ENCODE measurements around the gene GRK4.
A peak's percentile ranks its signal among the peaks of the same experiment; 100 is the strongest.
"Not testable (repeated sequence)": the region's sequence is repeated elsewhere in the genome, so short reads cannot be mapped to it uniquely, and the experiment has no call there.

GRK4 gene

DNA sequence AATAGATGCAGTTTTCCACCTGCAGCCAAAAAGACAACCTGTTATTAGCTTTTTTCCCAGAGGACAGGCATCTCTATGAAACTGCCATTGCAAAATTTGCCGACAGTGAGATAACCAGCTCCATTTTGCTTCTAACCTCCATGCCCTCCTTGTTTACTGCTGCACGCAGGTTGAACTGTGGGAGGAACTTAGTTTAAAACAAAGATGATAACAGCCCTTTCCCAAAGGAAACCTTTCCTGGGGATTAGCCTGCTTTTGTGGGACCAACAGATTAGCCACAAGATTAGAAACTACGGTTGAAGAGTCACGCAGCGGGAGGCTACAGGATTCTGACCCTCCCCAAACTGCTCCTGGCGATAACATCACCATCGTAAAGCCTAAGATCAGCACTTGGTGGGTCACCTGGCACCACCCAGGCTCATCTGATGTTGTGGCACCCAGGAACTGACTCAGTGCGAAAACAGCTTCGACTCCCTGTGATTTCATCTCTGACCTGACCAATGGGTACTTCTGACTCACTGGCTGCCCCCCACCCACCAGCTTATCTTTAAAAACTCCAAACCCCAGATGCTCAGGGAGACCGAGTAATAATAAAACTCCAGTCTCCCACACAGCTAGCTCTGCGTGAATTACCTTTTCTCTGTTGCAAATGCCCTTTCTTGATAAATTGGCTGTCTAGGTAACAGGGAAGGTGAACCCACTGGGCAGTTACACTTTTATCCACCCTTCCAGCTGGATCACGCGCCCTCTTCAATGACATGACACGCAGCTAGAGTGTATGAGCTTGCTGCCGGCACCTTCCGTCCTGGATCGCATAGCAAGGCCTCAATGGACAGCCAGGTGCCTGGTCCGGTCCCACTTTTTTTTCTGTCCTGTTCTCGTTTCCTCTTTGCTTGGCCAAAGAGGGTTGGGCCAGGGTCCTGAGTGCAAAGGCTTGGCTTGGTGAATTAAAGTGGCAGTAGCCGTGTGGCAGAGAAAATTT lies 27.3 kb upstream of the GRK4 start:
- H3K4me3 ChIP-seq: peak overlapping the region; percentile 98
- TF ChIP-seq, protein P1, sequence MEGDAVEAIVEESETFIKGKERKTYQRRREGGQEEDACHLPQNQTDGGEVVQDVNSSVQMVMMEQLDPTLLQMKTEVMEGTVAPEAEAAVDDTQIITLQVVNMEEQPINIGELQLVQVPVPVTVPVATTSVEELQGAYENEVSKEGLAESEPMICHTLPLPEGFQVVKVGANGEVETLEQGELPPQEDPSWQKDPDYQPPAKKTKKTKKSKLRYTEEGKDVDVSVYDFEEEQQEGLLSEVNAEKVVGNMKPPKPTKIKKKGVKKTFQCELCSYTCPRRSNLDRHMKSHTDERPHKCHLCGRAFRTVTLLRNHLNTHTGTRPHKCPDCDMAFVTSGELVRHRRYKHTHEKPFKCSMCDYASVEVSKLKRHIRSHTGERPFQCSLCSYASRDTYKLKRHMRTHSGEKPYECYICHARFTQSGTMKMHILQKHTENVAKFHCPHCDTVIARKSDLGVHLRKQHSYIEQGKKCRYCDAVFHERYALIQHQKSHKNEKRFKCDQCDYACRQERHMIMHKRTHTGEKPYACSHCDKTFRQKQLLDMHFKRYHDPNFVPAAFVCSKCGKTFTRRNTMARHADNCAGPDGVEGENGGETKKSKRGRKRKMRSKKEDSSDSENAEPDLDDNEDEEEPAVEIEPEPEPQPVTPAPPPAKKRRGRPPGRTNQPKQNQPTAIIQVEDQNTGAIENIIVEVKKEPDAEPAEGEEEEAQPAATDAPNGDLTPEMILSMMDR (IDR thresholded peaks at IDR 0.05): no peak
- peak overlapping the region in 1 of 2 donors; percentile 94 for H3K27ac ChIP-seq
- peak; percentile 50 for DNase-seq (ENCODE audit: low spot score)

DNA sequence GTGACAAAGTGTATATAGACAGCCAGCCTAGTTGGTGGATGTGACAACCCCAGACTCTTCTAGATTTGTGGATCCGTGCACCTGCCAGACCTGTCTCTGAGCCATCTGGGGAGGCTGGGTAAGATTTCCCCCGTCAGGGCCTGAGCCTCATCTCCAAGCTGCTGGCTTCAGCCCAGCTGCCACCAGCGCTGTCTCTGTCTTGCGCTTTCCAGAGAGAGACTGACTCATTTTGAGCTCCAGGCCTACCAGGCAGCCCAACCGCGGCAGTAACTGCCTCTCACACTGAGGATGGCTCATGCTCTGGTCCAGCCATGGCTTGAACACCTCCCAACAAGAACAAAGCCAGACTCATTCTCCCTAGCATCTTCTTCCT lies 26.6 kb upstream of the GRK4 start:
- Histone ChIP-seq H3K4me3 (no peak overlapping the region), H3K27ac (no peak overlapping the region)
- peak; percentile 71 for DNase-seq (ENCODE audit: low spot score)
- TF ChIP-seq, protein P1 (IDR thresholded peaks at IDR 0.05): no peak

DNA sequence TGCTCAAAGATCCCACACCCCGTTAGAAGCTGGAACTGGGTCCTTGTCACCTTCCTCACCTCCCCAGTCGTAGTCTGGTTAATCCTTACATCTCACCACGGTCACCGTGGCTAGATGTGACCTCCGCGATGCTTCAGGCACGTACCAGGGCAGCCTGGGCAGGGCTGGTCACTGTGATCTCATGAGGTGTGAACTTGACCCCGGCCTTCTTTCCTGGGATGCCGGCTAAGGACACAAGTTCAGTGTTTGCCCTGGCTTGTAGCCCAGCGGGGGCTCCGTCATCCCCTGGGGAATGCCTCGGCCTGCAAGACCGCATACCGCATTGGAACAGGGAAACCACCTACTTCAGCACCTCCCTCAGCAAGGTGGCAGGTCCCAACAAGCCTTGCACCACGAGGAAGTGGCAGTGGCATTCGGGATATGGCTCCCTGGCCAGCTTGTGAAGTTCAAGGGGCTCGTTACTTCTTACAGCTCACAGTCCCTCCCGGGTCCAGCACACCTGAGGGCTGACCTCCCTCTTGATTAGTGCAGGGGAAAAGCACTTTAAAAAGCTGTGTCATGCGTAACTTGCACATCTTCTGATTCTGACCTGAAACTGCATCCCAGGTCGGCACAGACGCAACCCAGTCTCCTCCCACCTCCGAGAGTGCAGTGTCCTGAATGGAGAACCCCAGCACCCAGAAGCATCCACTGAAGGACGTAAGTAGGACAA lies 26.1 kb upstream of the GRK4 start:
- TF ChIP-seq, protein P1 (IDR thresholded peaks at IDR 0.05): no peak
- H3K27ac ChIP-seq: no peak overlapping the region
- DNase-seq (ENCODE audit: low spot score): peak; percentile 69
- H3K4me3 ChIP-seq: no peak overlapping the region

DNA sequence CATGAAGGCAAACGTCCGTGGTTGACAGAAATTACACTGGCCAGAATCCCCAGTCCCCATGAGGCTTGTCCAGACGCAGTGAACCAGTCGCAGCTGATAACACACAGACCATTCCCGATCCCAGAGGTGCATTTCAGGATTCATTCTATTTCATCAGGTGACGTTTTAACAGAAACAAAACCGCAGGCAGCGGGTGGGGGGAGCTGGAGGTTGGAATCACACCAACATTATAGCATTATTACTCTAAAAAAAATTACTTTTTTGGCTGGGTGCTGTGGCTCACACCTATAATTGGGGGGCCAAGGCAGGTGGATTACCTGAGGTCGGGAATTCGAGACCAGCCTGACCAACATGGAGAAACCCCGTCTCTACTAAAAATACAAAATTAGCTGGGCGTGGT lies 25.4 kb upstream of the GRK4 start:
- Histone ChIP-seq H3K27ac (no peak overlapping the region), H3K4me3 (no peak overlapping the region)
- DNase-seq (ENCODE audit: low spot score): no peak
- TF ChIP-seq, protein P1 (IDR thresholded peaks at IDR 0.05): no peak

DNA sequence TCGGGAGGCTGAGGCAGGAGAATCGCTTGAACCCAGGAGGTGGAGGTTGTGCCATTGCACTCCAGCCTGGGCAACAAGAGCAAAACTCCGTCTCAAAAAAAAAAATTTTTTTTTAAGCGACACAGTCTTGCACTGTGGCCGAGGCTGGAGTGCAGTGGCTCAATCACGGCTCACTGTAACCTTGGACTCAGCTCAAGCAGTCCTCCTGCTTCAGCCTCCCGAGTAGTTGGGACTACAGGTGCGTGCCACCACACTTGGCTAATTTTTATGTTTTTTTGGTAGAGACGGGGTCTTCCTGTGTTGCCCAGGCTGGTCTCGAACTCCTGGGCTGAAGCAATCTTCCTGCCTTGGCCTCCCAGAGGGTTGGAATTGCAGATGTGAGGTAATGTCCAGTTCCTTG lies 25.0 kb upstream of the GRK4 start:
- peak; percentile 67 for DNase-seq (ENCODE audit: low spot score)
- not testable (repeated sequence) for H3K27ac ChIP-seq, H3K4me3 ChIP-seq

DNA sequence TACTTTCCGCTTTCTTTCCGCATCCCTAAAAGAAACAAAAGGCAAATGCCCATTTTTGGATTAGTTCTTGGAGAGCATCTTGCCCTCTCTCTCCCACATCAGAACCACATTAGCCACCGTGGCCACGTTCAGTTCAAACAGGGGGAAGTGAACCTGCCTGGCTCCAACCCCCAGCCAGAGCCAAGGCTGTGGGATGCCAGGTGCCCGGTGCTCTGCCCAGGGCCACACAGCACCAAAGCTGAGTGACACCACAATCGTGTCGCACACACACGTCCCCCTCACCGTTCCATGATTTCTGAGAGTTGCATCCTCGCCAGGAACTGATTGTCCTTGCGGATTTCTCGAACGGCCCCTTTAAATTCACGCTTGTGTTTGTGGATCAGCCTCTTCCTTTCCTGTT lies 24.5 kb upstream of the GRK4 start:
- TF ChIP-seq, protein P1 (IDR thresholded peaks at IDR 0.05): no peak
- DNase-seq (ENCODE audit: low spot score): peak; percentile 64
- no peak overlapping the region for H3K27ac ChIP-seq
- H3K4me3 ChIP-seq: no peak overlapping the region

DNA sequence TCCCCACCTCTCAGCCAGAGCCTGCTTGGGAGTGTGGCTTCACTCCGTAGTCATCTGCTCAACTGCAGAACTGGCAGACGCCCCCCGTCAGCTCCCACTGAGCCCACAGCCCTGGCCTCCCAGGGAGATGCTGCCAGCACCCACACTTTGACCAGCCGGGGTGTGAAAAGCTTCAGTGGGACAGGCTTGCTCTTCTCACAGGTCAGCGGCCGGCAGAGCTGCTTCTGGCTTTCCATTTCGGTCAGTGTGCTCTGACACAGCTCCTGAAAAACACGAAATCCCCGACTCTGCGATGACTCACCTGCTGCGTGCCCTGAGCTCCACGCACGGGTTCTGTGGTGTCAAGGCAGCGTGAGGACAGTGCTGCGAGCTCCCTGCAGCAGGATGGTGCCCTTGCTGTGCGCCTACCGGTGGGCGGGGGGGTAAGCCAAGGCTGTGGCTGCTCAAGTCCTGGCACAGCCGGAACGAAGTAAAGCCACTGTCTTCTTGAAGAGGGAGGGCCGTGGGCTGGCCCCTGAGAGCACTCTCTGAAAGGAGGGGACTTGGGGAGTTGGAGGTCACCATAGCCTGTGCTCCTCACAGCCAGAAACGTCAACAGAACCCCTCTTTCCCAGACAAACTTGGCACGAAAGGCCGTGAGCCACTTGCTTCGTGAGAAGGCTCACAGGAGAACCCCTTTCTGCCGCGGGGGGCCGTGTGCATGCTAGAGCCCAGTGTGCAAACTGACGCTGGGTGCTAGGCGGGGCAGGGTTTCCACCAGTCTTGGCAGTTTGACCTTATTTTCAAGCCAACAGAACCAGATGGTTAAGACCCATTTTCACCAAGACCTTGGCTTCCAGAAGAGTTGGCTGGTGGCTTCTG lies 23.8 kb upstream of the GRK4 start:
- peak; percentile 64 for DNase-seq (ENCODE audit: low spot score)
- TF ChIP-seq, protein P1 (IDR thresholded peaks at IDR 0.05): no peak
- Histone ChIP-seq H3K27ac (no peak overlapping the region), H3K4me3 (no peak overlapping the region)
